Ovary (tissue), 3 donors: ENCODE results near the gene ELL2.

Source experiments
- EP300 ChIP-seq: sonication (generic); formaldehyde crosslinking; IDR thresholded peaks from one replicate; pipeline ENCODE4 v1.6.1; 2017; ENCODE audit warnings: antibody characterized with exemption
- TF ChIP-seq, protein P1 (sequence below), 3 donors: fragments of 450-650 bp in 2 of 3; fragments of 200-600 bp in 1 of 3; IDR thresholded peaks; one replicate each; pipeline versions ENCODE4 v1.5.1 to v1.8.0; 2016 to 2022; ENCODE audit warnings: antibody characterized with exemption in 3 of 3, mild to moderate bottlenecking in 1 of 3
- donor health status: DM: no; HTN: no; CAD: no.

DNA sequence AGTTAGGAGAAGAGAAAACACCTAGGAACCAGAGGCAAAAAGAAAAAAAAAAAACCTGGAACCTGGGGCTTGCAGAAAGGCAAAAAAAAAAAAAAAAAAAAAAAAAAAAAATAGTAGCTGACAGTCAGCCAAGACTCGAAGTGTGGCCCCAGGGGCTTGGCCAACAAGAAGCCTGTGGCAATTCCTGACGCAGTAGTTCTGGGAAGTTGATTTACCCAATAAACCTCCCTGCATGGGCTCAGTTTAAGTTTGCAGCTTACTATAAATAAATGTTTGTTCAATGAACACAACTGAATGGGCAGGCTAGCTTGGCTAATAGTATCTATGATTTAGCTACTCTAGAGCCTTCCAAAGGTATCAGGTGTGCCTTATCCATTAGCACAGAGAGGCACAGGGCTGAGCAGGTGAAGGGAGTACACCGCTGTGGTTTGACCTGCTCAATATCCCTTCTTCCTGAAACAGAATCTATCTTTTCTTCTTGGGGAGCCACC lies 117.9 kb downstream of the ELL2 start:
- TF ChIP-seq EP300: no peak
- TF ChIP-seq, protein P1, sequence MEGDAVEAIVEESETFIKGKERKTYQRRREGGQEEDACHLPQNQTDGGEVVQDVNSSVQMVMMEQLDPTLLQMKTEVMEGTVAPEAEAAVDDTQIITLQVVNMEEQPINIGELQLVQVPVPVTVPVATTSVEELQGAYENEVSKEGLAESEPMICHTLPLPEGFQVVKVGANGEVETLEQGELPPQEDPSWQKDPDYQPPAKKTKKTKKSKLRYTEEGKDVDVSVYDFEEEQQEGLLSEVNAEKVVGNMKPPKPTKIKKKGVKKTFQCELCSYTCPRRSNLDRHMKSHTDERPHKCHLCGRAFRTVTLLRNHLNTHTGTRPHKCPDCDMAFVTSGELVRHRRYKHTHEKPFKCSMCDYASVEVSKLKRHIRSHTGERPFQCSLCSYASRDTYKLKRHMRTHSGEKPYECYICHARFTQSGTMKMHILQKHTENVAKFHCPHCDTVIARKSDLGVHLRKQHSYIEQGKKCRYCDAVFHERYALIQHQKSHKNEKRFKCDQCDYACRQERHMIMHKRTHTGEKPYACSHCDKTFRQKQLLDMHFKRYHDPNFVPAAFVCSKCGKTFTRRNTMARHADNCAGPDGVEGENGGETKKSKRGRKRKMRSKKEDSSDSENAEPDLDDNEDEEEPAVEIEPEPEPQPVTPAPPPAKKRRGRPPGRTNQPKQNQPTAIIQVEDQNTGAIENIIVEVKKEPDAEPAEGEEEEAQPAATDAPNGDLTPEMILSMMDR (IDR thresholded peaks at IDR 0.05): no peak
